ENCODE measurements around the gene KCTD11. TPM values are rescaled to one million over a fixed set of nuclear protein-coding genes. Genes with fewer than 3 reads are reported as not detected.
A peak's percentile ranks its signal among the peaks of the same experiment; 100 is the strongest.
"Not testable (repeated sequence)": the region's sequence is repeated elsewhere in the genome, so short reads cannot be mapped to it uniquely, and the experiment has no call there.

Gene KCTD11
- total RNA-seq, 1 donor from 2014 or later: 7.9 TPM

GRCh38 chr17:7334938-7335538, 16.9 kb upstream of the KCTD11 start:
- no peaks in the 10 kb centered on the region for H3K36me3 Mint-ChIP-seq (ENCODE audit: low read depth)
- H3K4me1 Mint-ChIP-seq: peaks cover 2% of the 10 kb centered on the region
- DNase-seq (ENCODE audit: low read depth, low spot score): no peak
- no peaks in the 10 kb centered on the region for H3K9me3 Mint-ChIP-seq
- H3K27ac Mint-ChIP-seq (ENCODE audit: unreplicated experiment): no peak overlapping the region
- H3K4me3 Mint-ChIP-seq: no peak overlapping the region
- no peak for TF ChIP-seq CTCF (conservative IDR thresholded peaks at IDR 0.05)
- H3K27me3 Mint-ChIP-seq (ENCODE audit: low read depth): no peaks in the 10 kb centered on the region

- peak overlapping the region; percentile 35 for H3K27ac Mint-ChIP-seq (ENCODE audit: unreplicated experiment)
- H3K4me1 Mint-ChIP-seq; H3K36me3 Mint-ChIP-seq (ENCODE audit: low read depth); H3K9me3 Mint-ChIP-seq; H3K4me3 Mint-ChIP-seq; DNase-seq (ENCODE audit: low read depth, low spot score); H3K27me3 Mint-ChIP-seq (ENCODE audit: low read depth): not testable (repeated sequence)
These were observed 16.2 kb upstream of the KCTD11 start for GRCh38 chr17:7335765-7336164.

- H3K36me3 Mint-ChIP-seq (ENCODE audit: low read depth): no peaks in the 10 kb centered on the region
- H3K27ac Mint-ChIP-seq (ENCODE audit: unreplicated experiment): peak within 1 kb of the TSS; percentile 35
- H3K4me3 Mint-ChIP-seq: no peak within 1 kb of the TSS
- DNase-seq (ENCODE audit: low read depth, low spot score): no peak
- H3K27me3 Mint-ChIP-seq (ENCODE audit: low read depth): peaks cover 2% of the 10 kb centered on the region
- no peaks in the 10 kb centered on the region for H3K9me3 Mint-ChIP-seq
- no peaks in the 10 kb centered on the region for H3K4me1 Mint-ChIP-seq
- TF ChIP-seq CTCF (conservative IDR thresholded peaks at IDR 0.05): no peak
These were observed 15.5 kb upstream of the KCTD11 start, which contains the start of gene ACAP1 for GRCh38 chr17:7336240-7337175. TSS of gene ACAP1 (plus strand) at chr17:7336529. CDS start at chr17:7336735, 206 bp downstream.

- not testable (repeated sequence) for H3K36me3 Mint-ChIP-seq (ENCODE audit: low read depth); H3K4me1 Mint-ChIP-seq; DNase-seq (ENCODE audit: low read depth, low spot score); H3K9me3 Mint-ChIP-seq; H3K4me3 Mint-ChIP-seq; H3K27me3 Mint-ChIP-seq (ENCODE audit: low read depth); H3K27ac Mint-ChIP-seq (ENCODE audit: unreplicated experiment)
These were observed 14.4 kb upstream of the KCTD11 start for GRCh38 chr17:7337600-7337999.

GRCh38 chr17:7340179-7340578, 11.8 kb upstream of the KCTD11 start:
- H3K27ac Mint-ChIP-seq (ENCODE audit: unreplicated experiment): no peak overlapping the region
- no peak for TF ChIP-seq CTCF (conservative IDR thresholded peaks at IDR 0.05)
- no peaks in the 10 kb centered on the region for H3K9me3 Mint-ChIP-seq
- DNase-seq (ENCODE audit: low read depth, low spot score): no peak
- peaks cover 3% of the 10 kb centered on the region for H3K27me3 Mint-ChIP-seq (ENCODE audit: low read depth)
- H3K4me3 Mint-ChIP-seq: no peak overlapping the region
- no peaks in the 10 kb centered on the region for H3K36me3 Mint-ChIP-seq (ENCODE audit: low read depth)
- no peaks in the 10 kb centered on the region for H3K4me1 Mint-ChIP-seq

GRCh38 chr17:7341842-7342241, 10.1 kb upstream of the KCTD11 start:
- Mint-ChIP-seq H3K4me1 (no peaks in the 10 kb centered on the region), H3K27ac (ENCODE audit: unreplicated experiment) (no peak overlapping the region), H3K9me3 (no peaks in the 10 kb centered on the region), H3K27me3 (ENCODE audit: low read depth) (peaks cover 3% of the 10 kb centered on the region), H3K36me3 (ENCODE audit: low read depth) (no peaks in the 10 kb centered on the region), H3K4me3 (no peak overlapping the region)
- DNase-seq (ENCODE audit: low read depth, low spot score): no peak
- no peak for TF ChIP-seq CTCF (conservative IDR thresholded peaks at IDR 0.05)
